Small intestine (tissue), 7 donors: ENCODE results near the gene C2CD2. TPM values are rescaled to one million over a fixed set of nuclear protein-coding genes. Genes with fewer than 3 reads are reported as not detected.

Experiments
- DNase-seq, 2 donors: peaks; one replicate each; pipeline versions ENCODE4 v3.0.0 to v3.0.0-alpha.2; 2013
- FAIRE-seq: peaks from 2 replicates; lab custom pipeline; 2012; peaks lifted over from hg19 to GRCh38; lab: Jason Lieb, UNC
- H3K27ac ChIP-seq, 3 donors: one replicate each; pipeline ENCODE4 v1.5.1; 2013; ENCODE audit warnings: low read length in 2 of 3, mild to moderate bottlenecking in 2 of 3, control low read depth in 1 of 3, inconsistent platforms in 1 of 3, low read depth in 1 of 3, moderate library complexity in 1 of 3
- H3K27me3 ChIP-seq, 3 donors: one replicate each; pipeline ENCODE4 v1.6.1; 2013; ENCODE audit warnings: low read length in 3 of 3, inconsistent platforms in 1 of 3; ENCODE audit not compliant: control insufficient read depth in 3 of 3, insufficient read depth in 3 of 3
- H3K36me3 ChIP-seq, 3 donors: one replicate each; pipeline ENCODE4 v1.6.1; 2013; ENCODE audit warnings: low read length in 3 of 3, inconsistent platforms in 1 of 3, low read depth in 1 of 3, mild to moderate bottlenecking in 1 of 3, moderate library complexity in 1 of 3; ENCODE audit not compliant: control insufficient read depth in 3 of 3, insufficient read depth in 2 of 3
- H3K4me1 ChIP-seq, 3 donors: one replicate each; pipeline ENCODE4 v1.6.1; 2013; ENCODE audit warnings: low read length in 2 of 3, inconsistent platforms in 1 of 3, low read depth in 1 of 3, mild to moderate bottlenecking in 1 of 3, moderate library complexity in 1 of 3; ENCODE audit not compliant: control insufficient read depth in 3 of 3, insufficient read depth in 2 of 3
- H3K4me3 ChIP-seq, 3 donors: one replicate each; pipeline ENCODE4 v1.5.1; 2013; ENCODE audit warnings: low read length in 3 of 3, control low read depth in 1 of 3, inconsistent platforms in 1 of 3, low read depth in 1 of 3, mild to moderate bottlenecking in 1 of 3, moderate library complexity in 1 of 3
- H3K9me3 ChIP-seq, 2 donors: one replicate each; pipeline ENCODE4 v1.6.1; 2013; ENCODE audit warnings: low read depth in 1 of 2, low read length in 1 of 2; ENCODE audit not compliant: control insufficient read depth in 2 of 2, insufficient read depth in 1 of 2
- WGBS, 3 donors: extraction: QIAGEN DNeasy Blood & Tissue Kit; methylation state at CpG; one replicate each; pipeline ENCODE4 v1.1.7; 2013; 5-methylcytosine and 5-hydroxymethylcytosine counted together
- polyA plus RNA-seq, 4 donors: library from polyadenylated mRNA; stranded (reverse) in 3 of 4; unstranded in 1 of 4; fragments of 200-250 nt in 3 of 4; fragments of 120-200 nt in 1 of 4; gene quantifications; one replicate each; pipeline versions ENCODE4 v1.2.1 to v1.2.3, GENCODE V29; 2013
- donor health status: healthy with polysubstance abuse.
- donor health status: control.
- donor health status: control.
- donor health status: Bipolar disorder and iron deficiency.
- donor health status: healthy.

C2CD2 gene
- polyA plus RNA-seq, 4 donors, result 2.2 to 11.1 (median 6.7) TPM

DNA sequence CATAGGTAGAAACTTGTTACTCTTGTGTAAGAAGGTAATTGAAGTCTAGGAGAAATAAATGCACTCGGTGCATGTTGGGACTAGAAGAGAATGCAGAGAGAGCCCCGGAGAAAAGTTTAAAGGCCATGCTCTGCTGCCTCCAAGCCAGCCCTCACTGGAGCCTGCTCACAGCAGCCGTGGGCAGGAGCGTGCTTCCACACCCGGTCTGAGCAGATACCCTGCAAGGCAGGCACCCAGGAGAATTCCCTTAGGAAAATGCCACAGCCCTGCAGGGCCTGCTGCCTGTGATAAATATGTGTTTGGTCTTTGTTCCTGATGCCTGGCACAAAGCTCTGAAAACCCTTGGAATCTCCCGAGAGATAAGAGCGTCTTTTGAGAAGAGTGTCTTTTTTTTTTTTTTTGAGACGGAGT lies 22.8 kb downstream of the C2CD2 start:
- H3K36me3 ChIP-seq, result peaks cover 0 to 3% (median 0%) of the 10 kb centered on the region in 3 donors
- DNase-seq, result peak; percentile 17 to 53
- H3K9me3 ChIP-seq, result no peaks in the 10 kb centered on the region
- H3K27ac ChIP-seq, result peak overlapping the region in 2 of 3 donors; percentile 1
- 28 to 48% (median 31%) methylated on average over 8 of the region's 8 CpGs for WGBS, 3 donors
- H3K4me3 ChIP-seq, result no peak overlapping the region
- H3K4me1 ChIP-seq, result peaks cover 0 to 8% (median 0%) of the 10 kb centered on the region in 3 donors
- no peaks in the 10 kb centered on the region for H3K27me3 ChIP-seq
- FAIRE-seq, result no peak

GRCh38 chr21:41929248-41929647 lies 24.6 kb downstream of the C2CD2 start:
- Histone ChIP-seq H3K27ac (peak overlapping the region in 1 of 3 donors; percentile 32), H3K9me3 (no peaks in the 10 kb centered on the region), H3K4me1 (peaks cover 0 to 13% (median 9%) of the 10 kb centered on the region in 3 donors), H3K27me3 (no peaks in the 10 kb centered on the region), H3K36me3 (peaks cover 0 to 3% (median 0%) of the 10 kb centered on the region in 3 donors), H3K4me3 (no peak overlapping the region)
- FAIRE-seq (no peak), DNase-seq (no peak)
- 71 to 86% (median 78%) methylated on average over 5 of the region's 5 CpGs for WGBS, 3 donors

GRCh38 chr21:41928621-41929220 lies 25.1 kb downstream of the C2CD2 start:
- FAIRE-seq, result no peak
- no peak for DNase-seq
- WGBS, 3 donors, result 74 to 84% (median 78%) methylated on average over 10 of the region's 10 CpGs

GRCh38 chr21:41927727-41928409 lies 25.9 kb downstream of the C2CD2 start:
- Histone ChIP-seq H3K4me1 (peaks cover 0 to 12% (median 9%) of the 10 kb centered on the region in 3 donors), H3K36me3 (peaks cover 0 to 3% (median 0%) of the 10 kb centered on the region in 3 donors), H3K27ac (peak overlapping the region in 1 of 3 donors; percentile 66), H3K27me3 (no peaks in the 10 kb centered on the region), H3K9me3 (no peaks in the 10 kb centered on the region), H3K4me3 (no peak overlapping the region)
- DNase-seq, result no peak
- WGBS, 3 donors, result 81 to 90% (median 89%) methylated on average over 17 of the region's 17 CpGs
- no peak for FAIRE-seq

More at GRCh38 chr21:41928621-41929220, 25.1 kb downstream of the C2CD2 start:
- Histone ChIP-seq H3K27ac (peak overlapping the region in 1 of 3 donors; percentile 32), H3K9me3 (no peaks in the 10 kb centered on the region), H3K4me1 (peaks cover 0 to 15% (median 9%) of the 10 kb centered on the region in 3 donors), H3K36me3 (peaks cover 0 to 3% (median 0%) of the 10 kb centered on the region in 3 donors), H3K27me3 (no peaks in the 10 kb centered on the region), H3K4me3 (no peak overlapping the region)

GRCh38 chr21:41926807-41927171 lies 27.0 kb downstream of the C2CD2 start:
- H3K4me3 ChIP-seq, result peak overlapping the region in 2 of 3 donors; percentile 28 to 59
- peak overlapping the region; percentile 49 to 98 (median 96) for H3K27ac ChIP-seq
- 17 to 23% (median 20%) methylated on average over 3 of the region's 3 CpGs for WGBS, 3 donors
- H3K36me3 ChIP-seq, result peaks cover 0 to 4% (median 0%) of the 10 kb centered on the region in 3 donors
- no peak for DNase-seq
- H3K27me3 ChIP-seq, result no peaks in the 10 kb centered on the region
- H3K9me3 ChIP-seq, result no peaks in the 10 kb centered on the region
- peaks cover 0 to 12% (median 9%) of the 10 kb centered on the region in 3 donors for H3K4me1 ChIP-seq
- FAIRE-seq, result no peak

DNA sequence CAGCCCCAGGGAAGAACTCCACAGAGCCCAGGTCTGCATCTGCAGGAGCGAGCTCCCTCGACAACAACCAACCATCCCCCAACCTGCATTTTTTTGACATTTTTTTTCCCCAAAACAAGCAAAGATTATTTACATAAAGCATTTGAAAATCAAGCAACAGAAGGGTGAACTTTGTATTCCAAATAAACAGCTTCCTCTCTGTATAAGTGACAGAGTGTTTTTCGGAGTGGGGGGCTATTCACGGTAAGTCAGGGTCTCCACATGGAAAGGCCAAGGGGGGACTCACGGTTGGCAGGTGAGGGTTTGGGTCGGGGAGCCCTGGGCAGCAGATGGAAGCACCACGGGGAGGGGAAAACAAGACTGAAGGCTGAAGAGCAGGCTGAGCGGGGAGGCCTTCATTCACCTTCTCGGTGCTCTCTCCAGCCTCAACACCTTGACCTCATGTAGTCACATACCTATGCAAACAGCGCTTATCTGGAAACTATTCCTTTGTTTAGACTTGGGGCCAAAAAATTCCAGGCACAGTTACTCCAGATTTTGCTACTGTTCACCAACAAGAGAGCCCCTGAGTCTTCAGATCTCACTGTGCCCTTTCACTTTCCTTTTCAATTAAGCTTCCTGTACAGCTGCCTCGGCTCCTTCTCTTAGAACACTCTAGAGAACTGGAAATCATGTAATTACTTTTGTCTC lies 27.6 kb downstream of the C2CD2 start:
- Histone ChIP-seq H3K4me1 (peaks cover 0 to 12% (median 9%) of the 10 kb centered on the region in 3 donors), H3K27me3 (no peaks in the 10 kb centered on the region), H3K27ac (peak overlapping the region; percentile 49 to 98 (median 96)), H3K4me3 (peak overlapping the region; percentile 17 to 59 (median 28)), H3K9me3 (no peaks in the 10 kb centered on the region), H3K36me3 (peaks cover 0 to 5% (median 0%) of the 10 kb centered on the region in 3 donors)
- FAIRE-seq, result no peak
- DNase-seq, result peak; percentile 82
- 4 to 15% (median 4%) methylated on average over 11 of the region's 11 CpGs for WGBS, 3 donors

GRCh38 chr21:41925767-41926116 lies 28.1 kb downstream of the C2CD2 start:
- peaks cover 0 to 9% (median 0%) of the 10 kb centered on the region in 3 donors for H3K36me3 ChIP-seq
- H3K27me3 ChIP-seq, result no peaks in the 10 kb centered on the region
- H3K27ac ChIP-seq, result peak overlapping the region; percentile 49 to 98 (median 96)
- H3K4me1 ChIP-seq, result peaks cover 0 to 12% (median 9%) of the 10 kb centered on the region in 3 donors
- WGBS, 3 donors, result 51 to 60% (median 55%) methylated on average over 4 of the region's 4 CpGs
- H3K4me3 ChIP-seq, result peak overlapping the region in 2 of 3 donors; percentile 17 to 59
- no peaks in the 10 kb centered on the region for H3K9me3 ChIP-seq
- DNase-seq, result no peak
- FAIRE-seq, result no peak

- H3K27ac ChIP-seq, result peak overlapping the region in 1 of 3 donors; percentile 74
- peaks cover 0 to 16% (median 0%) of the 10 kb centered on the region in 3 donors for H3K36me3 ChIP-seq
- 71 to 95% (median 86%) methylated on average over 6 of the region's 6 CpGs for WGBS, 3 donors
- no peak overlapping the region for H3K4me3 ChIP-seq
- no peaks in the 10 kb centered on the region for H3K27me3 ChIP-seq
- FAIRE-seq (no peak), DNase-seq (no peak)
- H3K9me3 ChIP-seq, result no peaks in the 10 kb centered on the region
- H3K4me1 ChIP-seq, result peaks cover 0 to 12% (median 9%) of the 10 kb centered on the region in 3 donors
These were observed 29.5 kb downstream of the C2CD2 start for GRCh38 chr21:41924368-41924754.
